ENCODE results near the gene SLC38A4. TPM values are rescaled to one million over a fixed set of nuclear protein-coding genes. Genes with fewer than 3 reads are reported as not detected.

The SLC38A4 gene
- total and polyA plus RNA-seq, 2 donors (not counting 1 experiment from before 2014, with no cell fraction given): not detected

DNA sequence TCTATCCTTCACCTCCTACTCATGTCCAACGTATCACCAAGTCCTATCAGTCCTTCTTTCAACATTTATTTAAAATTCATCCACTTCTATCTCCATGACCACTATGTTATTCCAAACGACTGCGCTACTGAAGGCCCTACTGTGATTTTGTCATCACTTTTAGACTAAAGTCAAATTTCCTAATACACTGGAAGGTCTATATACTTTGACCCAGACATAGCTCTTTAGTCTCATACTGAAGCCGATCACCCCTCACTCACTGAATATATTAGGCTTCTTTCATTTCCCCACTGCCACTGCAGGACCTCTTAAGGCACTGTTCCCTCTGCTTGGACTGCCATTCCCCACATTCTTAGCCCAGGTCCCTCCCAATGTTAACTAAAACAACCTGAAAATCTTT, 25.6 kb downstream of the SLC38A4 start:
- no peak overlapping the region for H3K27ac Mint-ChIP-seq
- no peak overlapping the region for H3K4me3 Mint-ChIP-seq
- Histone ChIP-seq H3K4me3 (ENCODE audit: control extremely low read depth in 1 of 5, extremely low read depth in 1 of 5, insufficient read depth in 1 of 5, low read depth in 2 of 5, low read length in 4 of 5) (no peak overlapping the region), H2AFZ (ENCODE audit: insufficient read depth, low read depth, low read length, poor library complexity, severe bottlenecking) (no peak overlapping the region), H3K9me3 (ENCODE audit: control extremely low read depth in 1 of 3, control insufficient read depth in 2 of 3, insufficient read depth in 1 of 3, low read length in 2 of 3) (no peaks in the 10 kb centered on the region), H3K4me1 (ENCODE audit: control insufficient read depth in 2 of 2, insufficient read depth in 2 of 2, low read length in 2 of 2) (no peaks in the 10 kb centered on the region), H3K4me2 (replicated peaks; ENCODE audit: low read depth, low read length, poor library complexity, severe bottlenecking) (no peak overlapping the region), H3K27me3 (replicated peaks in 1 of 4; ENCODE audit: control extremely low read depth in 1 of 4, control insufficient read depth in 3 of 4, insufficient read depth in 4 of 4, low read length in 3 of 4) (peaks cover 0 to 7% (median 0%) of the 10 kb centered on the region in 4 experiments), H4K20me1 (ENCODE audit: control insufficient read depth, insufficient read depth, low read length, poor library complexity, severe bottlenecking) (no peaks in the 10 kb centered on the region), H3K27ac (ENCODE audit: low read length in 2 of 2) (no peak overlapping the region), H3K9ac (ENCODE audit: low read length) (no peak overlapping the region), H3K36me3 (replicated peaks in 1 of 2; ENCODE audit: control extremely low read depth in 1 of 2, control insufficient read depth in 1 of 2, extremely low read depth in 1 of 2, insufficient read depth in 2 of 2, low read length in 1 of 2) (no peaks in the 10 kb centered on the region), H3K79me2 (ENCODE audit: control insufficient read depth, insufficient read depth, low read length) (no peaks in the 10 kb centered on the region)
- no peaks in the 10 kb centered on the region for H3K9me3 Mint-ChIP-seq (ENCODE audit: insufficient read depth)
- POLR2A ChIA-PET: no interaction called here
- CTCF ChIA-PET: no interaction called here
- no peak for TF ChIP-seq EZH2 (IDR thresholded peaks at IDR 0.05; ENCODE audit: borderline replicate concordance, insufficient read depth, low read depth, low read length, poor library complexity, severe bottlenecking)
- TF ChIP-seq, protein P1, sequence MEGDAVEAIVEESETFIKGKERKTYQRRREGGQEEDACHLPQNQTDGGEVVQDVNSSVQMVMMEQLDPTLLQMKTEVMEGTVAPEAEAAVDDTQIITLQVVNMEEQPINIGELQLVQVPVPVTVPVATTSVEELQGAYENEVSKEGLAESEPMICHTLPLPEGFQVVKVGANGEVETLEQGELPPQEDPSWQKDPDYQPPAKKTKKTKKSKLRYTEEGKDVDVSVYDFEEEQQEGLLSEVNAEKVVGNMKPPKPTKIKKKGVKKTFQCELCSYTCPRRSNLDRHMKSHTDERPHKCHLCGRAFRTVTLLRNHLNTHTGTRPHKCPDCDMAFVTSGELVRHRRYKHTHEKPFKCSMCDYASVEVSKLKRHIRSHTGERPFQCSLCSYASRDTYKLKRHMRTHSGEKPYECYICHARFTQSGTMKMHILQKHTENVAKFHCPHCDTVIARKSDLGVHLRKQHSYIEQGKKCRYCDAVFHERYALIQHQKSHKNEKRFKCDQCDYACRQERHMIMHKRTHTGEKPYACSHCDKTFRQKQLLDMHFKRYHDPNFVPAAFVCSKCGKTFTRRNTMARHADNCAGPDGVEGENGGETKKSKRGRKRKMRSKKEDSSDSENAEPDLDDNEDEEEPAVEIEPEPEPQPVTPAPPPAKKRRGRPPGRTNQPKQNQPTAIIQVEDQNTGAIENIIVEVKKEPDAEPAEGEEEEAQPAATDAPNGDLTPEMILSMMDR (IDR thresholded peaks at IDR 0.05): no peak
- no peaks in the 10 kb centered on the region for H3K4me1 Mint-ChIP-seq
- ATAC-seq (ENCODE audit: low read depth): no peak
- WGBS (ENCODE audit: insufficient coverage): 78% methylated on average over 4 of the region's 4 CpGs
- H3K27me3 Mint-ChIP-seq: peaks cover 4% of the 10 kb centered on the region
- intact Hi-C loops (cut with micrococcal nuclease): no loop called here
- DNase-seq: no peak

DNA sequence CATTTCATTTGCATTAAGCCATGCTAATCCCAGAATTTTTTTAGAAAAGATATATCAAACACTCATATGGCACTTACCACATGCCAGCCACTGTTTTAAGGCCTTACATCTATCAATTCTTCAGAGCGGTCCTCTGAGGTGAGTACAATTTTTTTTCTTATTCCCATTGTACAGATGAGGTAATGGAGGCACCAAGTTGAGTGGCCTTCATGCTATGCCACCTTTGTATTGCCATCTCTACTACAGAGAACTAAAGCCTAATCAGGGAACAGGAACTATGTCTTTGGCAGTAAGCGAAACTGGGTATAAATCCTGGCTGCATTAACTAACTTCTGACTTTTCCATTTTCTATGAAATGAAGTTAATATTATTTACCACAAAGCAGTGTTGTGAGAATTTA, 27.1 kb downstream of the SLC38A4 start:
- Mint-ChIP-seq H3K9me3 (ENCODE audit: insufficient read depth) (no peaks in the 10 kb centered on the region), H3K27ac (no peak overlapping the region), H3K27me3 (peaks cover 4% of the 10 kb centered on the region), H3K4me3 (no peak overlapping the region), H3K4me1 (no peaks in the 10 kb centered on the region)
- no peaks in the 10 kb centered on the region for H3K36me3 ChIP-seq (replicated peaks in 1 of 2; ENCODE audit: control extremely low read depth in 1 of 2, control insufficient read depth in 1 of 2, extremely low read depth in 1 of 2, insufficient read depth in 2 of 2, low read length in 1 of 2)
- no CpG with 5 or more reads among the region's 2 CpGs for WGBS (ENCODE audit: insufficient coverage)
- no peak overlapping the region for H3K27ac ChIP-seq (ENCODE audit: low read length in 2 of 2)
- H3K4me1 ChIP-seq (ENCODE audit: control insufficient read depth in 2 of 2, insufficient read depth in 2 of 2, low read length in 2 of 2): no peaks in the 10 kb centered on the region
- H3K9me3 ChIP-seq (ENCODE audit: control extremely low read depth in 1 of 3, control insufficient read depth in 2 of 3, insufficient read depth in 1 of 3, low read length in 2 of 3): no peaks in the 10 kb centered on the region
- ChIA-PET POLR2A (no interaction called here), CTCF (no interaction called here)
- no peak overlapping the region for H3K4me2 ChIP-seq (replicated peaks; ENCODE audit: low read depth, low read length, poor library complexity, severe bottlenecking)
- DNase-seq (no peak), ATAC-seq (ENCODE audit: low read depth) (no peak)
- H3K9ac ChIP-seq (ENCODE audit: low read length): no peak overlapping the region
- no peak for TF ChIP-seq EZH2 (IDR thresholded peaks at IDR 0.05; ENCODE audit: borderline replicate concordance, insufficient read depth, low read depth, low read length, poor library complexity, severe bottlenecking)
- TF ChIP-seq, protein P1 (IDR thresholded peaks at IDR 0.05): no peak
- intact Hi-C loops (cut with micrococcal nuclease): no loop called here
- H2AFZ ChIP-seq (ENCODE audit: insufficient read depth, low read depth, low read length, poor library complexity, severe bottlenecking): no peak overlapping the region
- no peak overlapping the region for H3K4me3 ChIP-seq (ENCODE audit: control extremely low read depth in 1 of 5, extremely low read depth in 1 of 5, insufficient read depth in 1 of 5, low read depth in 2 of 5, low read length in 4 of 5)
- H3K79me2 ChIP-seq (ENCODE audit: control insufficient read depth, insufficient read depth, low read length): no peaks in the 10 kb centered on the region
- H3K27me3 ChIP-seq (replicated peaks in 1 of 4; ENCODE audit: control extremely low read depth in 1 of 4, control insufficient read depth in 3 of 4, insufficient read depth in 4 of 4, low read length in 3 of 4): peaks cover 0 to 7% (median 0%) of the 10 kb centered on the region in 4 experiments
- H4K20me1 ChIP-seq (ENCODE audit: control insufficient read depth, insufficient read depth, low read length, poor library complexity, severe bottlenecking): no peaks in the 10 kb centered on the region

Data from B cell (primary cell).